Stimulated activated CD4-positive, alpha-beta T cell treated with anti-CD3 and anti-CD28 coated beads, Interleukin-1b, Interleukin-23, amount 100 ng/mL, for 1 hour (primary cell): ENCODE results near the gene STUM.
"Not testable (repeated sequence)": the region's sequence is repeated elsewhere in the genome, so short reads cannot be mapped to it uniquely, and the experiment has no call there.

Source experiments
- DNase-seq, 2 donors: peaks; one replicate each; pipeline ENCODE4 v3.0.0-alpha.2; 2020; ENCODE audit warnings: low read depth in 2 of 2

The STUM gene

GRCh38 chr1:226638608-226639007 is 90.0 kb downstream of the STUM start:
- no peak for DNase-seq

- DNase-seq, result not testable (repeated sequence)
These were observed 90.6 kb downstream of the STUM start for GRCh38 chr1:226639206-226639605.

- no peak for DNase-seq
These were observed 91.1 kb downstream of the STUM start for GRCh38 chr1:226639631-226640061.

GRCh38 chr1:226640321-226641136 is 92.0 kb downstream of the STUM start:
- DNase-seq, result no peak

- no peak for DNase-seq
These were observed 93.2 kb downstream of the STUM start for GRCh38 chr1:226641671-226642231.

GRCh38 chr1:226642421-226642820 is 93.9 kb downstream of the STUM start:
- DNase-seq, result no peak

- DNase-seq, result peak in 1 of 2 donors; percentile 32
These were observed 94.6 kb downstream of the STUM start for GRCh38 chr1:226643177-226643576.

GRCh38 chr1:226643611-226644540 is 95.3 kb downstream of the STUM start:
- no peak for DNase-seq

GRCh38 chr1:226644541-226645176 is 96.1 kb downstream of the STUM start:
- DNase-seq, result no peak

- DNase-seq, result no peak
These were observed 96.9 kb downstream of the STUM start for GRCh38 chr1:226645279-226645976.

- DNase-seq, result no peak
These were observed 97.7 kb downstream of the STUM start for GRCh38 chr1:226646026-226646869.

GRCh38 chr1:226646870-226647449 is 98.4 kb downstream of the STUM start:
- DNase-seq, result no peak

- DNase-seq, result no peak
These were observed 99.2 kb downstream of the STUM start for GRCh38 chr1:226647719-226648118.

GRCh38 chr1:226648421-226648820 is 99.9 kb downstream of the STUM start:
- DNase-seq, result no peak

GRCh38 chr1:226649244-226649643 is 100.7 kb downstream of the STUM start:
- DNase-seq, result no peak

GRCh38 chr1:226649780-226650179 is 101.2 kb downstream of the STUM start:
- DNase-seq, result no peak

GRCh38 chr1:226650236-226650841 is 101.8 kb downstream of the STUM start:
- no peak for DNase-seq

- no peak for DNase-seq
These were observed 102.6 kb downstream of the STUM start for GRCh38 chr1:226651041-226651731.

GRCh38 chr1:226651732-226652105 is 103.2 kb downstream of the STUM start:
- no peak for DNase-seq
